Epithelial cell of esophagus (primary cell): Measurements from ENCODE around the gene IDI2.

Experiments used
- DNase-seq: peaks from one replicate; pipeline ENCODE4 v3.0.0; 2010; ENCODE audit warnings: low read depth
- H3K4me3 ChIP-seq: 2 replicates; pipeline ENCODE4 v1.5.1; 2011; ENCODE audit warnings: mild to moderate bottlenecking, low read length, control low read depth
- TF ChIP-seq, protein P1 (sequence below): IDR thresholded peaks from 2 replicates; pipeline ENCODE4 v1.5.1; 2011; ENCODE audit warnings: low read depth, mild to moderate bottlenecking, low read length, control low read depth, inconsistent platforms; ENCODE audit not compliant: insufficient read depth; ENCODE audit errors: missing control alignments

Gene IDI2

DNA sequence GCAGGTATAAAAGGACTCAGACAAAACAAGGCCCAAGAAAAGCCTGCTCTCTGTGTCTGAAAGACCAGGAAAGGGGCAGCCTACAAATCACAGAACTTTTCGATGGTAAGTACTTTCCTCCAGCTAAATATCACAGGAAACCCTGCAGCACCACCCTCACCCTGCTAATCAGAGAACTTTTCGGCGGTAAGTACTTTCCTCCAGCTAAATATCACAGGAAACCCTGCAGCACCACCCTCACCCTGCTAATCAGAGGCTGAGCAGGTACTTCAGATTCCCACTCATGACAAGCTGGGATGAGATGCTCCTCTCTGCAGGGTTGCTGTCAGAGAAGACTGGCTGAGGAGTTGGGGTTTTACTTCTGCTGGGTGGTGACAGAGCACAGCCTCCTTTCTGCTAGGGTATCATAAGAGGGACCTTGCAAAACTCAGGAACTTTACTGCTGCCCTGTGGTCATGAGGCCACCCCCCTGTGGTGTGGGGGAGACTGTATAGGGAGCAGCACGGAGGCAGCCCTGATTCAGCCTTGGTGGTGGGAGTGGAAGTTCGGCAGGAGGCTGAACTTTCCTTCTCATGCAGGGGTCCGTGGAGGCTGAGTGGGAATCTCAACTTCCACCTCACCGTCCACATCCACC is 37.7 kb upstream of the IDI2 start:
- H3K4me3 ChIP-seq, result no peak overlapping the region
- DNase-seq, result no peak
- TF ChIP-seq, protein P1, sequence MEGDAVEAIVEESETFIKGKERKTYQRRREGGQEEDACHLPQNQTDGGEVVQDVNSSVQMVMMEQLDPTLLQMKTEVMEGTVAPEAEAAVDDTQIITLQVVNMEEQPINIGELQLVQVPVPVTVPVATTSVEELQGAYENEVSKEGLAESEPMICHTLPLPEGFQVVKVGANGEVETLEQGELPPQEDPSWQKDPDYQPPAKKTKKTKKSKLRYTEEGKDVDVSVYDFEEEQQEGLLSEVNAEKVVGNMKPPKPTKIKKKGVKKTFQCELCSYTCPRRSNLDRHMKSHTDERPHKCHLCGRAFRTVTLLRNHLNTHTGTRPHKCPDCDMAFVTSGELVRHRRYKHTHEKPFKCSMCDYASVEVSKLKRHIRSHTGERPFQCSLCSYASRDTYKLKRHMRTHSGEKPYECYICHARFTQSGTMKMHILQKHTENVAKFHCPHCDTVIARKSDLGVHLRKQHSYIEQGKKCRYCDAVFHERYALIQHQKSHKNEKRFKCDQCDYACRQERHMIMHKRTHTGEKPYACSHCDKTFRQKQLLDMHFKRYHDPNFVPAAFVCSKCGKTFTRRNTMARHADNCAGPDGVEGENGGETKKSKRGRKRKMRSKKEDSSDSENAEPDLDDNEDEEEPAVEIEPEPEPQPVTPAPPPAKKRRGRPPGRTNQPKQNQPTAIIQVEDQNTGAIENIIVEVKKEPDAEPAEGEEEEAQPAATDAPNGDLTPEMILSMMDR, result no peak

DNA sequence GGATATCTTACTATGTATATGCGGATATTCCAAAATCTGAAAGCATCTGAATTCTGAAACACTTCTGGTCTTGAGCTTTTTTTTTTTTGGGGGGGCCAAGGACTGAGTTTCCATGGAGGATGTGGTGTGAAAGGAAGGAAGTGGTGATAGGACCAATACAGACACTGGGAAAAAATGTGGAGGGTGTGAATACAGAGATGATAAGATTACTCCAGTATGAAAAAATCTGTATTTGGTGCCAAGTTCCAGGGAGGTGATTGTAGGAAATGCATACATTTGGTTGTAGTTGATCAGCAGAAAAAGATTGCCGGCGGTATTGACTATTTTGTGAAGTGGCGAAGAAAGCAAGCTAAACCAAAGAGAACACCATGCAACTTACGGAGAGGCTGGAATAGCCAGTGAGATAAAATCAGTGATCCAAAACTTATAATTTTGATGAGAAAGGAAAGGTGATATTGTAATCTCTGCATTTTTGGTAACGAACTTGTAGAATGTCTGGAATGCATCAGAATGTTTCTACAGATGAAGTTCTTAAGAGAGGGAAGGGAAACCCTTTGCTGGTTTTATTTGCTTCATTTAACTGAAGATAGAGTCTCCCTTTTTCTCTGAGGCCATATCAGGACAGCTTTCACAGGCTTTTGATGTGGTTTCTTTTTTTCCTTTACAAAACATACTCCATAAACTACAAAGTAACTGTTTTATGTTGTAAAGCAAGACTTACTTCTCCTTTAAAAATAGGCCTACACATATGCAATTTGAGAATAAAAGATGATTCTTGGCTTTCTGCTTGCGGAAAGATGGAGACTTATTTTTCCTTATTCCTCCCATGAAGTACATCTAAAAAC is 36.5 kb upstream of the IDI2 start:
- no peak overlapping the region for H3K4me3 ChIP-seq
- TF ChIP-seq, protein P1, result no peak
- DNase-seq, result peak; percentile 51

DNA sequence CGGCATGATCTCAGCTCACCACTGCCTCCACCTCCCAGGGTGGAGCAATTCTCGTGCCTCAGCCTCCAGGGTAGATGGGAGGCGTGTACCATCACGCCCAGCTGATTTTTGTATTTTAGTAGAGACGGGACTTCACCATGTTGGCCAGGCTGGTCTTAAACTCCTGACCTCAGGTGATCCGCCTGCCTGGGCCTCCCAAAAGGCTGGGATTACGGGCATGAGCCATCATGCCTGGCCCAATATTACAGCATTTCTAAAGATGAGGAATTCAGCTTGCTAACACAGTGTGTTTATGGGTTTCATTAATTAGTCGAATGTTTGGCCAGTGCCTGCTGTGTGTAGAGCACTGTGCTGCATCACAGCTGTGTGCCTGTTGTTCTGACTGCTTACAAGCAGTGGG is 34.2 kb upstream of the IDI2 start:
- TF ChIP-seq, protein P1, result no peak
- peak; percentile 94 for DNase-seq
- H3K4me3 ChIP-seq, result peak overlapping the region; percentile 9

DNA sequence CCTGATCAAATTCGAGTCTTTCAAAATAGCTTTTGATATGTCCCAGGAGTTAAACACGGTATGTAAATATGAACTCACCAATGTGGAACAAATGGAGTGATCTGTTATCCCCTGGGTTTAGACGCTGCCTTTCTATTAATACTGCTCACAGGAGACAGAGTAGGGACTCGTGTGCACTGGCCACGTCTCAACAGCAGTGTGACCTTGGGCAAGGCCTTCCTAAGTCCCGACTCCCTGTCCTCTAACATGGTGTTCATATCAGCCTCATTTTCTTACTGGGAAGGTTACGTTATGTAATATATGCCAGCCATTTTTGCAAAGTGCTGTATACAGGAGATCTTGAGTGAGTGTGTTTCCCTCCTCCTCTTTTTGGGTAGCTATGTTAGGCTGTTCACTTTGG is 32.4 kb upstream of the IDI2 start:
- TF ChIP-seq, protein P1, result no peak
- DNase-seq, result no peak
- peak overlapping the region; percentile 85 for H3K4me3 ChIP-seq

DNA sequence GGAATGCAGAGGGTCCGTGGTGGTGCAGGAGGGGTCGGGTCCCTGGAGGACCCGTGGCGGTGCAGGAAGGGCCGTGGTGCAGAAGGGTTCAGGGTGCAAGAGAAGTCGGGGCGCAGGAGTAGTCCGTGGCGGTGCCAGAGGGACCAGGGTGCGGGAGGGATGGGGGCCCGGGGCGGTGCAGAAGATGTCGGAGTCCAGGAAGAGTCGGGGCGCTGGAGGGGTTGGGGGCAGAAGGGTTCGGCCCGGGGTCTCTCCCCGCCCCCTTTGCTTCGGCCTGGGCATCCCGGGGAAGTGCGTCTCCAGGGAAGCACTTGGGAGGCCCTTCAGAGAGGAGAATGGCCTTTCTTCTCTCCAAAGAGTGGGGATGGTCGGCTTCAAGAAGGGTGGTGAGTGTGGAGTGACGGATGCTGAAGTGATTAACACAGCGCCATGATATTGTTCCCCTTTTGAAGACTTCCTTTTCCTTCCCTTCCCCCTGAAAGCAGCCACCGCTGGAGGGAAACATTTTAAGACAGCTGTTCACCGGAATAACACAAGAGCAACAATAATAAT is 31.5 kb upstream of the IDI2 start:
- peak; percentile 47 for DNase-seq
- H3K4me3 ChIP-seq, result peak overlapping the region; percentile 85
- TF ChIP-seq, protein P1, result no peak

DNA sequence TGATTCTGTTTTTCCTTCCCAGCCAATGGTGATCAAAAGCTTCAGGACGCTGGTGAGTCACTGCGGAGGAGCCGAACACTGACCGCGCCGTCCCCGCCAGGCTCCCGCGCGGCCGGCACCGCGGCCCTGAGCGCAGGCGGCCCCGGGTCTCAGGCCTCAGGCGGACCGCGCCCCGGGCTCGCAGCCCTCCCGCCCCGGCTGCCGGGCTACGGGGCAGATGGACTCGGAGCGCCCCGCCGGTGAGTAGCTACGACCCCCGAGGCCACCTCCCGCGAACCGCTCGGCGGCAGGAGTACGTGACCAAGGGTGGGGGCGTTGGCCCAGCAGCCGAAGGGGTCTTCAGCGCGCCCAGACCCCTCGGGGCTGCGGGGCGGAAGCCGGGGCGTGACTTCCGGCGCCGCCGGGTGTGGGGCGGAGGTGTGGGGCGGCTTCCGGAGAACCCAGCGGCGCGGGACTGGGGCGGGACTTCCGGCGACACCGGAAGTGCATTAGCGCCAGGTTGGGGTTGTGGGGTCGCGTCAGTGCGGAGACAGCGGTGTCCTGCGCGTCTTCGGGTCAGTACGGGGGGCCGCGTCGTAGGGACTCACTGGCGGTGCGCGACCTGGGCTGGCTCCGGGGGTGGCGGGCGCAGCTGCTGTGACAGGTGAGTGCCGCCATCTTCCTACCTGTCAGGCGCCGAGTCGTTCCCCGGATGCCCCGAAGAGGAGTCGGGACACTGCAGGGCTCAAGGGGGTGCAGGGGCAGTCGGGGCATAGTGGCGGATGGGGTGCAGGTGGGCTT is 30.9 kb upstream of the IDI2 start, which contains the start of gene WDR37:
Gene WDR37, plus strand, starts transcription at position 60 of the 780 bp plus-strand sequence. CDS start 15,771 bp downstream, outside the sequence.
- H3K4me3 ChIP-seq, result peak within 1 kb of the TSS; percentile 85
- peak; percentile 89 for DNase-seq
- TF ChIP-seq, protein P1, result no peak
